GM20000 (cell line): ENCODE results near the gene RGS18.

Experiments used
- DNase-seq: peaks from one replicate; pipeline ENCODE4 v3.0.0; 2012; ENCODE audit warnings: low spot score
- CTCF ChIP-seq: IDR thresholded peaks from 2 replicates; pipeline ENCODE4 v1.5.1; 2012; ENCODE audit warnings: mild to moderate bottlenecking, control low read depth; ENCODE audit errors: extremely low read depth, missing control alignments

RGS18 gene

GRCh38 chr1:192175971-192176370 lies 17.7 kb downstream of the RGS18 start:
- no peak for TF ChIP-seq CTCF
- DNase-seq = no peak

GRCh38 chr1:192183788-192184187 lies 25.5 kb downstream of the RGS18 start:
- no peak for TF ChIP-seq CTCF
- no peak for DNase-seq

GRCh38 chr1:192186197-192186596 lies 27.9 kb downstream of the RGS18 start:
- no peak for DNase-seq
- TF ChIP-seq CTCF = no peak

- no peak for TF ChIP-seq CTCF
- DNase-seq = no peak
These were observed 31.8 kb downstream of the RGS18 start for GRCh38 chr1:192190066-192190465.

GRCh38 chr1:192201303-192201702 lies 43.0 kb downstream of the RGS18 start:
- DNase-seq = no peak
- TF ChIP-seq CTCF = no peak

- TF ChIP-seq CTCF = no peak
These were observed 66.1 kb downstream of the RGS18 start for GRCh38 chr1:192224396-192224795.

GRCh38 chr1:192224846-192225245 lies 66.6 kb downstream of the RGS18 start:
- TF ChIP-seq CTCF = no peak
- no peak for DNase-seq

More at GRCh38 chr1:192224396-192224795, 66.1 kb downstream of the RGS18 start:
- DNase-seq = no peak
